GM03348 (cell line): ENCODE results near the gene USP8.
A peak's percentile ranks its signal among the peaks of the same experiment; 100 is the strongest.

Experiments used
- DNase-seq: peaks from one replicate; pipeline ENCODE4 v3.0.0; 2012; ENCODE audit warnings: low spot score

Gene USP8

DNA sequence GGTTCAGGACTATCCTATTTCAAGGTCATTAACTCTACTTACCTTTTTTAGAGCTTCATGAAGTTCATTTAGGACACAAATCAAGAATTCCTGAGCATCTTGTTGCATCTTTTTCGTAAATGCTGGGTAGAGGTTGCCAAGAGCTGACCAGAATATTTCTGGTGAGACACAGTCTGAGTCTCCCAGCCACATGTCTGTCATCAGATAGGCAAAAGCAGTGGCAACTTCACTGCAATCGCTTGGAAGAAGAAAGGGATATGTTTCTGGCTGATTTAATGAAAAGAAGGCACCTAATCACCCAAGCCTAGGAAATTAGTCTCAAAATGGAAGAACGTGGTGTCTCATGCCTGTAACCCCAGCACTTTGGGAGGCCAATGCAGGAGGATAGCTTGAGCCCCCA is 119.4 kb downstream of the USP8 start:
- DNase-seq = peak; percentile 63

DNA sequence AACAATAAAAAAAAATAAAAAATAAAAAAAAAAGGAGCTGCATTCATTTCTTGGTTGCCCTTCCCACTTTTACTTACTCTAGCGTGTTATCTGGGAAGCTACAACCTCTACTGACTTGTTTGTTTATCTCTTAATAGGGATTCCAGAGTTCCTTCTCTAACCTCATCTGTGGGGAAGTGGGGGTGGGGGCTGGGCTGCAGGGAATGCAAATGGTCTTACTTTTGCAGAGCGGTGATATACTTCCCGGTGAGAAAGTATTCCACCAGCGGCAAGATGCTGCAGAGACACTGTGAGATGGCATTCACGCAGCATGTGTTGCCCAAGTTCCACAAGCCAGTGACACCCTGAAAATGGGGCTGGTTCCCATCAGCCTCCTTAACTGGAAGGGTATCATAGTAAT is 120.2 kb downstream of the USP8 start:
- no peak for DNase-seq

DNA sequence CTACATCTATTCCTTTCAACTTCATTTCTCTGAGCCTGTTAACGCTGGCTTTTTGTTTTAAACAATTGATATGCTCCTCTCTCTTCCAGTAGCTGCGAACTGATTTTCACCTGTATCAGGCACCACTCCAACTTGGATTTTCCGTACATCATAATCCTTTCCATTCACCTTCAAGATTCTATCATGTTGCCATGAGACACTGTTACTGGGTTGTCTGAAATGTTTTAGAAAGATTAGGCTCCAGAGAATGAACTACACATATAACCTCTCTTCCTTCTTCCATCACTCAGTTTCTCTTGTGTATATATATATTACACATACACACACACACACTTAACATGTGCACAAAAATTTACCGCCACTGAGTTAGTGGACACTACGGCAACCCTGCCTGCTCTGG is 122.4 kb downstream of the USP8 start, which contains the start of gene USP50:
USP50 (minus strand) TSS at position 101 of the 400 bp plus-strand sequence. CDS start 141 bp downstream, outside the sequence.
- DNase-seq = no peak

GRCh38 chr15:50549326-50549725 is 125.1 kb downstream of the USP8 start:
- no peak for DNase-seq

GRCh38 chr15:50552238-50552637 is 128.0 kb downstream of the USP8 start:
- no peak for DNase-seq

GRCh38 chr15:50556642-50557371 is 132.6 kb downstream of the USP8 start:
- DNase-seq = no peak

DNA sequence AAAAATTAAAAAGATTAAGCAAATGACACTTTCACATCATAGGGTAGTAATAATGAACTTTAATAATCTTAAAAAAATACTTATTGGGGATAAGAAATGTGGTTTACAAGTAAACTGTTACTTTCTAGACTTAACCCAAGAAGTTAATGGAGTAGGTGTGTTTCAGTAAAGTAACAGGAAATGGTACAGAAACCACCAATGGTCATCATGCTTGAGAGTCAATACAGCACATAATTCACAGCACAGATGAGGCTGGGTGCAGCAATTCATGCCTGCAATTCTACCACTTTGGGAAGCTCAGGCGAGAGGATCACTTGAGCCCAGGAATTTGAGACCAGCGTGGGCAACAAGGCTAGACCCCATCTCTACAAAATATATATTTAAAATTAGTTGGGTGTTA is 133.8 kb downstream of the USP8 start:
- no peak for DNase-seq

DNA sequence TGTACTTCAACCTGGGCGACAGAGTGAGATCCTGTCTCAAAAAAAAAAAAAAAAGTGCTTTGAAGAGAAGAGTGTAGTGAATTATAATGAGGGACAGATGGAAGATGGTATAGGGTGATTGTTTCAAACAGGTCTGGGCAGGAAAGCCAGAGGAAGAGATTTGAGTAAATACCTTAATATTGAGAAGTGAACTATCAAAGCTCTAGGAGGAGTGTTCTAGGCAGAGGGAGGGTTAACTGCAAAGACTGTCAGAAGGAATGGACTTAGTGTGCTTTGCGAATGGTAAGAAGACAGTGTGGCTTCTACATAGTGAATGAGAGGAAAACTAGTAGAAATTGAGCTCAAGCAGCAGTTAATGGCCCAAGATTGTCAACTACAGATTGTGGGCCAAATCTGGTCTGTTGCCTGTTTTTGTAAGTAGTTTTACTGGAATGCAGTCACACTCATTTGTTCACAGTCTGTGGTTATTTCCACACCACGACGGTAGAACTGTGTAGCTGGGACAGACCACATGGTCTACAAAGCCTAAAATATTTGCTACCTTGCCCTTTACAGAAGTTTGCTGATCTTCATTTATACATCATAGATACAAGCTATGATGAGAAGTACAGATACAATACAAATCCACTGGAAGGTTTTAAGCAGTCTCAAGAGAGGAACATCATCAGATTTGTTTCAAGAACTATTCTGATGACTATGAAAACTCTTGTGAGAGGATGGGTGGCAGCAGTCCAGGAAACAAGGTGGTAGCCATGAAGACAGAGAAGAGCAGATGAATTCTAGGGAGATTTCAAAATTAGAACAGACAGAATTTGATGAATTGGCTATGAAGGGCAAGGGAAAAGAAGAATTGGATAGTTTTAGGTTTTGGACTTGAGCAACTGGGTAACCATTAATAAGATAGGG is 138.8 kb downstream of the USP8 start:
- DNase-seq = peak; percentile 46

DNA sequence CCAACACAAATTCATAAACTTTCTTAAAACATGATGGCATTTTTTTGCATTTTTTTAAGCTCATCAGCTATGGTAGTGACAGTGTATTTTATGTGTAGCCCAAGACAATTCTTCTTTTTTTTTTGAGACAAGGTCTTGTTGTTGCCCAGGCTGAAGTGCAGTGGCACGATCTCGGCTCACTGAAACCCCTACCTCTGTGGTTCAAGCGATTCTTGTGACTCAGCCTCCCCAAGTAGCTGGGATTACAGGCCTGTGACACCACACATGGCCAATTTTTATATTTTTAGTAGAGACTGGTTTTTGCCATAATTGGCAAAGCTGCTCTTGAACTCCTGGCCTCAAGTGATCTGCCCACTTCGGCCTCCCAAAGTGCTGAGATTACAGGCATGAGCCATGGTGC is 139.6 kb downstream of the USP8 start:
- no peak for DNase-seq
